HEK293 (cell line): ENCODE results near the gene UTP15.

ENCODE experiments used
- CTCF ChIP-seq: fragments of 450-650 bp; formaldehyde crosslinking; IDR thresholded peaks from 2 replicates; pipeline ENCODE4 v1.5.1; 2016; ENCODE audit warnings: missing biosample characterization, missing genetic modification characterization
- PRDM6 ChIP-seq: fragments of 450-650 bp; formaldehyde crosslinking; IDR thresholded peaks from 2 replicates; pipeline ENCODE4 v1.5.1; 2017; ENCODE audit warnings: missing biosample characterization, missing genetic modification characterization
- REST ChIP-seq: fragments of 450-650 bp; formaldehyde crosslinking; IDR thresholded peaks from 2 replicates; pipeline ENCODE4 v1.5.1; 2016; ENCODE audit warnings: missing biosample characterization, missing genetic modification characterization
- WT1 ChIP-seq: fragments of 450-650 bp; formaldehyde crosslinking; IDR thresholded peaks from 2 replicates; pipeline ENCODE4 v1.5.1; 2016; ENCODE audit warnings: missing biosample characterization, missing genetic modification characterization
- YY1 ChIP-seq: fragments of 450-650 bp; formaldehyde crosslinking; IDR thresholded peaks from 2 replicates; pipeline ENCODE4 v1.5.1; 2018; ENCODE audit warnings: missing biosample characterization, missing genetic modification characterization
- ZNF132 ChIP-seq: fragments of 450-650 bp; formaldehyde crosslinking; IDR thresholded peaks from 2 replicates; pipeline ENCODE4 v1.5.1; 2017; ENCODE audit warnings: missing biosample characterization, missing genetic modification characterization, borderline replicate concordance
- ZNF133 ChIP-seq: fragments of 450-650 bp; formaldehyde crosslinking; IDR thresholded peaks from 2 replicates; pipeline ENCODE4 v1.5.1; 2016; ENCODE audit warnings: missing biosample characterization, missing genetic modification characterization
- ZNF280D ChIP-seq: fragments of 450-650 bp; formaldehyde crosslinking; IDR thresholded peaks from 2 replicates; pipeline ENCODE4 v1.5.1; 2016; ENCODE audit warnings: missing biosample characterization, missing genetic modification characterization
- ZNF529 ChIP-seq: fragments of 450-650 bp; formaldehyde crosslinking; IDR thresholded peaks from 2 replicates; pipeline ENCODE4 v1.5.1; 2017; ENCODE audit warnings: missing genetic modification characterization, missing biosample characterization; ENCODE audit not compliant: insufficient replicate concordance
- ZNF658 ChIP-seq: fragments of 450-650 bp; formaldehyde crosslinking; IDR thresholded peaks from 2 replicates; pipeline ENCODE4; 2016; ENCODE audit warnings: missing biosample characterization, missing genetic modification characterization

GRCh38 chr5:73626814-73627313 lies 61.3 kb downstream of the UTP15 start:
- TF ChIP-seq YY1 (tag by site-specific recombination), result no peak
- TF ChIP-seq CTCF (tag by site-specific recombination), result no peak
- TF ChIP-seq WT1 (tag by site-specific recombination), result no peak
- TF ChIP-seq ZNF133 (tag by site-specific recombination), result no peak
- TF ChIP-seq ZNF529 (tag by site-specific recombination), result no peak
- no peak for TF ChIP-seq ZNF132 (tag by site-specific recombination)
- TF ChIP-seq ZNF280D (tag by site-specific recombination), result no peak
- no peak for TF ChIP-seq REST (tag by site-specific recombination)
- TF ChIP-seq PRDM6, result no peak
- no peak for TF ChIP-seq ZNF658 (tag by site-specific recombination)
